H1 (cell line): ENCODE results near the gene STAC. TPM values are rescaled to one million over a fixed set of nuclear protein-coding genes. Genes with fewer than 3 reads are reported as not detected.

Experiments
- CTCF ChIA-PET: fragments of 300-600 bp; sonication (Branson Sonifier 250); formaldehyde crosslinking; loops from one replicate; lab custom pipeline; 2021; ENCODE audit not compliant: partially characterized antibody; lab: Charles Lee
- POLR2A ChIA-PET: fragments of 300-600 bp; sonication (Branson Sonifier 250); formaldehyde crosslinking; loops from one replicate; lab custom pipeline; 2021; ENCODE audit warnings: inconsistent platforms; ENCODE audit not compliant: partially characterized antibody; lab: Charles Lee
- DNase-seq, 2 experiments: peaks; one replicate each; pipeline versions ENCODE4 v3.0.0 to v3.0.0-alpha.2; 2010 to 2022; ENCODE audit warnings: low spot score in 2 of 2, low read depth in 1 of 2, mixed read lengths in 1 of 2
- FAIRE-seq: peaks from 2 replicates; lab custom pipeline; 2011; peaks lifted over from hg19 to GRCh38; lab: Jason Lieb, UNC
- H2AFZ ChIP-seq: 2 replicates; pipeline ENCODE4 v1.8.1; 2012; ENCODE audit warnings: low read length, inconsistent platforms
- H2AK5ac ChIP-seq: 2 replicates; pipeline ENCODE4 v1.6.1; 2013; ENCODE audit warnings: low read depth, low read length
- H2BK120ac ChIP-seq: replicated peaks from 2 replicates; pipeline ENCODE3; 2013; ENCODE audit warnings: low read depth, low read length, inconsistent platforms
- H2BK12ac ChIP-seq: 2 replicates; pipeline ENCODE4 v1.6.1; 2013; ENCODE audit warnings: low read depth, low read length
- H2BK15ac ChIP-seq: 2 replicates; pipeline ENCODE4 v1.6.1; 2013; ENCODE audit warnings: low read length
- H2BK20ac ChIP-seq: 2 replicates; pipeline ENCODE4 v1.6.1; 2013; ENCODE audit warnings: low read length
- H2BK5ac ChIP-seq: 2 replicates; pipeline ENCODE4 v1.6.1; 2013; ENCODE audit warnings: low read depth, low read length
- H3K14ac ChIP-seq: 2 replicates; pipeline ENCODE4 v1.6.1; 2013; ENCODE audit warnings: inconsistent platforms; ENCODE audit not compliant: insufficient read length
- H3K18ac ChIP-seq: 2 replicates; pipeline ENCODE4 v1.6.1; 2013; ENCODE audit warnings: low read length; ENCODE audit errors: extremely low read depth
- H3K23ac ChIP-seq: 2 replicates; pipeline ENCODE4 v1.6.1; 2013; ENCODE audit warnings: inconsistent platforms; ENCODE audit not compliant: insufficient read length
- H3K23me2 ChIP-seq: 2 replicates; pipeline ENCODE4 v1.6.1; 2013; ENCODE audit warnings: low read depth, low read length
- H3K27ac ChIP-seq: 2 replicates; pipeline ENCODE4 v1.6.1; 2011; ENCODE audit warnings: low read depth, low read length, inconsistent platforms
- H3K27me3 ChIP-seq, 4 experiments: replicated peaks in 1 of 4; 1 replicate in 1 of 4; 2 replicates in 3 of 4; pipeline versions ENCODE4 v1.6.1 to v1.8.1; 2011 to 2013; ENCODE audit warnings: low read length in 3 of 4, mild to moderate bottlenecking in 3 of 4, inconsistent platforms in 2 of 4, mixed read lengths in 2 of 4, moderate library complexity in 1 of 4; ENCODE audit not compliant: control insufficient read depth in 3 of 4, insufficient read depth in 3 of 4; ENCODE audit errors: extremely low read depth in 1 of 4
- H3K36me3 ChIP-seq, 4 experiments: 2 replicates each; pipeline versions ENCODE4 v1.6.1 to v1.8.1; 2011 to 2013; ENCODE audit warnings: mild to moderate bottlenecking in 4 of 4, low read length in 3 of 4, moderate library complexity in 2 of 4, control low read depth in 1 of 4, inconsistent platforms in 1 of 4; ENCODE audit not compliant: insufficient read depth in 4 of 4, control insufficient read depth in 2 of 4
- H3K4ac ChIP-seq: replicated peaks from 2 replicates; pipeline ENCODE3; 2013; ENCODE audit warnings: low read length, low read depth, mixed read lengths, inconsistent platforms; ENCODE audit not compliant: insufficient read length
- H3K4me1 ChIP-seq, 4 experiments: replicated peaks in 1 of 4; 1 replicate in 1 of 4; 2 replicates in 3 of 4; pipeline versions ENCODE4 v1.6.1 to v1.8.1; 2011 to 2013; ENCODE audit warnings: low read length in 3 of 4, inconsistent platforms in 2 of 4, mixed read lengths in 1 of 4; ENCODE audit not compliant: insufficient read depth in 4 of 4, control insufficient read depth in 3 of 4
- H3K4me2 ChIP-seq, 2 experiments: 2 replicates each; pipeline versions ENCODE4 v1.6.1 to v1.8.1; 2011 to 2013; ENCODE audit warnings: low read depth in 2 of 2, low read length in 2 of 2, control low read depth in 1 of 2, inconsistent platforms in 1 of 2, mild to moderate bottlenecking in 1 of 2; ENCODE audit not compliant: insufficient read depth in 1 of 2
- H3K4me3 ChIP-seq, 4 experiments: fragments of 200-600, 300-600 bp in 1 of 4; sonication (generic), shearing (Covaris generic), sonication (Bioruptor Twin) in 1 of 4; 2 replicates each; pipeline versions ENCODE4 v1.5.1 to v1.8.1; 2011 to 2016; ENCODE audit warnings: low read length in 4 of 4, low read depth in 3 of 4, control low read depth in 2 of 4, inconsistent platforms in 2 of 4, mild to moderate bottlenecking in 2 of 4, mixed read lengths in 1 of 4, moderate library complexity in 1 of 4; ENCODE audit not compliant: insufficient read depth in 2 of 4; ENCODE audit errors: extremely low read depth in 1 of 4
- H3K56ac ChIP-seq: replicated peaks from 2 replicates; pipeline ENCODE3; 2013; ENCODE audit warnings: low read depth, mild to moderate bottlenecking, mixed read lengths, low read length, inconsistent platforms; ENCODE audit not compliant: insufficient read length
- H3K79me1 ChIP-seq: 2 replicates; pipeline ENCODE4 v1.6.1; 2013; ENCODE audit warnings: low read depth, low read length, control low read depth
- H3K79me2 ChIP-seq, 2 experiments: 2 replicates each; pipeline versions ENCODE4 v1.6.1 to v1.8.1; 2012 to 2013; ENCODE audit warnings: low read length in 2 of 2, mild to moderate bottlenecking in 2 of 2, inconsistent platforms in 1 of 2; ENCODE audit not compliant: insufficient read depth in 2 of 2, control insufficient read depth in 1 of 2
- H3K9ac ChIP-seq, 4 experiments: replicated peaks in 1 of 4; 1 replicate in 1 of 4; 2 replicates in 3 of 4; pipeline versions ENCODE4 v1.6.1 to v1.8.1; 2011 to 2013; ENCODE audit warnings: low read depth in 3 of 4, low read length in 3 of 4, control low read depth in 2 of 4, mild to moderate bottlenecking in 2 of 4, moderate library complexity in 2 of 4, inconsistent platforms in 1 of 4; ENCODE audit errors: extremely low read depth in 1 of 4
- H3K9me3 ChIP-seq, 2 experiments: 2 replicates each; pipeline versions ENCODE4 v1.6.1 to v1.8.1; 2012 to 2013; ENCODE audit warnings: mild to moderate bottlenecking in 2 of 2, moderate library complexity in 2 of 2, control low read depth in 1 of 2, inconsistent platforms in 1 of 2, low read depth in 1 of 2, low read length in 1 of 2, mixed read lengths in 1 of 2; ENCODE audit not compliant: insufficient read depth in 2 of 2
- H4K20me1 ChIP-seq, 2 experiments: replicated peaks in 1 of 2; 2 replicates each; pipeline versions ENCODE3 to v1.8.1; 2011 to 2013; ENCODE audit warnings: inconsistent platforms in 2 of 2, low read length in 2 of 2, mild to moderate bottlenecking in 1 of 2; ENCODE audit not compliant: insufficient read depth in 2 of 2, control insufficient read depth in 1 of 2
- H4K5ac ChIP-seq: 2 replicates; pipeline ENCODE4 v1.6.1; 2013; ENCODE audit warnings: low read length, low read depth, mixed read lengths, inconsistent platforms; ENCODE audit not compliant: insufficient read length
- H4K8ac ChIP-seq: 2 replicates; pipeline ENCODE4 v1.8.0; 2013; ENCODE audit warnings: mild to moderate bottlenecking, moderate library complexity, low read length, inconsistent platforms; ENCODE audit not compliant: insufficient read depth; ENCODE audit errors: extremely low read depth
- H4K91ac ChIP-seq: replicated peaks from 2 replicates; pipeline ENCODE3; 2013; ENCODE audit warnings: low read length, mixed read lengths, inconsistent platforms; ENCODE audit not compliant: insufficient read length
- BACH1 ChIP-seq: IDR thresholded peaks from 2 replicates; pipeline ENCODE4 v1.6.1; 2012; ENCODE audit warnings: low read length, improper control_type of control experiment
- CBX5 ChIP-seq: fragments of 300-800, 300-1000 bp; sonication (generic); IDR thresholded peaks from 2 replicates; pipeline ENCODE4 v1.7.1; 2016; ENCODE audit warnings: antibody characterized with exemption, low read length, low read depth
- E2F6 ChIP-seq: IDR thresholded peaks from 2 replicates; pipeline ENCODE4 v1.6.1; 2012; ENCODE audit warnings: inconsistent platforms
- EGR1 ChIP-seq: IDR thresholded peaks from 2 replicates; pipeline ENCODE4 v1.6.1; 2011; ENCODE audit warnings: low read depth, low read length, borderline replicate concordance
- GTF2F1 ChIP-seq: IDR thresholded peaks from 2 replicates; pipeline ENCODE4 v1.6.1; 2012; ENCODE audit warnings: low read depth, low read length, improper control_type of control experiment, borderline replicate concordance
- KDM1A ChIP-seq: fragments of 200-600, 300-600 bp; sonication (generic); IDR thresholded peaks from 2 replicates; pipeline ENCODE4 v1.7.1; 2016; ENCODE audit warnings: mild to moderate bottlenecking, low read length, borderline replicate concordance
- MAX ChIP-seq: IDR thresholded peaks from 2 replicates; pipeline ENCODE4 v1.6.1; 2012; ENCODE audit warnings: inconsistent platforms
- RNF2 ChIP-seq: fragments of 200-900, 300-1000 bp; sonication (generic); IDR thresholded peaks from 2 replicates; pipeline ENCODE4 v1.7.1; 2016; ENCODE audit warnings: borderline replicate concordance, low read depth, mild to moderate bottlenecking, antibody characterized with exemption, low read length; ENCODE audit not compliant: poor library complexity, severe bottlenecking; ENCODE audit errors: missing control alignments
- SAP30 ChIP-seq: fragments of 300-600 bp; sonication (generic); IDR thresholded peaks from 2 replicates; pipeline ENCODE4 v1.7.1; 2012; ENCODE audit warnings: low read length, moderate library complexity, mild to moderate bottlenecking, inconsistent platforms; ENCODE audit not compliant: insufficient read depth, insufficient replicate concordance
- SIX5 ChIP-seq: IDR thresholded peaks from 2 replicates; pipeline ENCODE4 v1.6.1; 2011; ENCODE audit warnings: mild to moderate bottlenecking, low read depth, low read length
- SUZ12 ChIP-seq: fragments of 200-600 bp; sonication (generic); IDR thresholded peaks from 2 replicates; pipeline ENCODE4 v1.6.1; 2012; ENCODE audit warnings: mild to moderate bottlenecking, inconsistent platforms, low read length, moderate library complexity, mixed read lengths
- USF2 ChIP-seq: IDR thresholded peaks from 2 replicates; pipeline ENCODE4 v1.6.1; 2011; ENCODE audit warnings: low read length, improper control_type of control experiment
- WGBS, 2 experiments: shearing (Covaris generic) in 1 of 2; methylation state at CpG; one replicate each; pipeline versions ENCODE4 v1.1.6 to v1.1.7; 2013 to 2015; ENCODE audit warnings: low lambda C conversion rate in 2 of 2, mixed read lengths in 2 of 2, inconsistent platforms in 1 of 2, low coverage in 1 of 2, missing lambda C conversion rate in 1 of 2; ENCODE audit not compliant: insufficient replicate concordance in 2 of 2, insufficient coverage in 1 of 2, insufficient read length in 1 of 2; ENCODE audit errors: extremely low coverage in 1 of 2, missing lambda C conversion rate in 1 of 2; 5-methylcytosine and 5-hydroxymethylcytosine counted together
- polyA plus RNA-seq, 7 experiments: library from polyadenylated mRNA; depleted of rRNA in 3 of 7; stranded (reverse) in 5 of 7; unstranded in 2 of 7; fragments of >200 nt in 5 of 7; fragments of 200-250 nt in 2 of 7; gene quantifications; 1 replicate in 5 of 7; 2 replicates in 1 of 7; 4 replicates in 1 of 7; pipeline versions ENCODE4 v1.2.1 to v1.2.3, GENCODE V29; 2011 to 2013; ENCODE audit warnings: missing spikeins in 2 of 7, mixed read lengths in 2 of 7
- total RNA-seq: library from RNA; stranded (reverse); fragmentation: NEBNext Ultra II Directional; extraction: Animal tissue kit (Norgen Biotek cat#: 25700); gene quantifications from 2 replicates; pipeline ENCODE4 v1.2.1, GENCODE V29; 2021

STAC gene
- total and polyA plus RNA-seq, 2 of the 8 experiments (the other 6 are each of a cell fraction or from before 2014, with no cell fraction given): 8.0 to 18.1 TPM

GRCh38 chr3:36416599-36416998 is 36.3 kb downstream of the STAC start:
- H3K4me2 ChIP-seq: no peak overlapping the region
- no peak overlapping the region for H2AK5ac ChIP-seq
- DNase-seq (no peak), FAIRE-seq (no peak)
- WGBS, 2 experiments: 48% methylated on average over 1 of the region's 1 CpG; no CpG with 5 or more reads in 1 of the 2 experiments
- H4K91ac ChIP-seq: no peak overlapping the region
- no peak overlapping the region for H3K4me3 ChIP-seq
- H2BK12ac ChIP-seq: no peak overlapping the region
- H3K4me1 ChIP-seq: no peaks in the 10 kb centered on the region
- H3K79me2 ChIP-seq: no peaks in the 10 kb centered on the region
- no peak overlapping the region for H4K8ac ChIP-seq
- H2BK120ac ChIP-seq: no peak overlapping the region
- H3K27me3 ChIP-seq: no peaks in the 10 kb centered on the region
- H3K14ac ChIP-seq: no peak overlapping the region
- POLR2A ChIA-PET: no interaction called here
- CTCF ChIA-PET: no interaction called here
- H3K23ac ChIP-seq: no peak overlapping the region
- peaks cover 0 to 3% (median 0%) of the 10 kb centered on the region in 4 experiments; a peak in 3 of 8 replicates for H3K36me3 ChIP-seq
- no peak overlapping the region for H3K27ac ChIP-seq
- no peak overlapping the region for H2BK5ac ChIP-seq
- H3K18ac ChIP-seq: no peak overlapping the region; the same call in 1 of the 2 replicates
- H4K20me1 ChIP-seq: no peaks in the 10 kb centered on the region
- H2AFZ ChIP-seq: no peak overlapping the region
- no peak overlapping the region for H3K4ac ChIP-seq
- no peak overlapping the region for H3K9ac ChIP-seq
- no peak overlapping the region for H2BK20ac ChIP-seq
- H2BK15ac ChIP-seq: no peak overlapping the region
- H3K79me1 ChIP-seq: no peaks in the 10 kb centered on the region
- H3K56ac ChIP-seq: no peak overlapping the region
- H3K23me2 ChIP-seq: no peaks in the 10 kb centered on the region
- peaks cover 5 to 14% of the 10 kb centered on the region in 2 experiments; a peak in 2 of 4 replicates for H3K9me3 ChIP-seq
- TF ChIP-seq EGR1 (no peak), CBX5 (no peak), SIX5 (no peak), USF2 (no peak), KDM1A (no peak), GTF2F1 (no peak), SUZ12 (no peak), MAX (no peak), RNF2 (no peak), E2F6 (no peak), SAP30 (no peak), BACH1 (no peak)
- TF ChIP-seq, all 59 proteins: peak for 0
- no peak overlapping the region for H4K5ac ChIP-seq
